ENCODE data around the gene CSNK1G1.
"Not testable (repeated sequence)": the region's sequence is repeated elsewhere in the genome, so short reads cannot be mapped to it uniquely, and the experiment has no call there.

Gene CSNK1G1

GRCh38 chr15:64235552-64235951 is 120.4 kb downstream of the CSNK1G1 start:
- no peak for DNase-seq

- no peak for DNase-seq
Observed at GRCh38 chr15:64233299-64233698, 122.7 kb downstream of the CSNK1G1 start.

GRCh38 chr15:64232400-64232799 is 123.6 kb downstream of the CSNK1G1 start:
- DNase-seq, result no peak

GRCh38 chr15:64229129-64229724 is 126.7 kb downstream of the CSNK1G1 start:
- DNase-seq, result no peak

GRCh38 chr15:64225804-64226203 is 130.2 kb downstream of the CSNK1G1 start:
- no peak for DNase-seq

- DNase-seq, result no peak
Observed at GRCh38 chr15:64224511-64224910, 131.5 kb downstream of the CSNK1G1 start.

- no peak for DNase-seq
Observed at GRCh38 chr15:64223882-64224281, 132.1 kb downstream of the CSNK1G1 start.

- no peak for DNase-seq
Observed at GRCh38 chr15:64222573-64223366, 133.2 kb downstream of the CSNK1G1 start.

GRCh38 chr15:64221911-64222310 is 134.1 kb downstream of the CSNK1G1 start:
- not testable (repeated sequence) for DNase-seq

GRCh38 chr15:64217429-64217750 is 138.6 kb downstream of the CSNK1G1 start:
- not testable (repeated sequence) for DNase-seq

GRCh38 chr15:64216730-64217428 is 139.1 kb downstream of the CSNK1G1 start:
- no peak for DNase-seq

- DNase-seq, result no peak
Observed at GRCh38 chr15:64216196-64216595, 139.8 kb downstream of the CSNK1G1 start.

GRCh38 chr15:64213646-64214045 is 142.3 kb downstream of the CSNK1G1 start:
- no peak for DNase-seq

- no peak for DNase-seq
Observed at GRCh38 chr15:64211696-64212095, 144.3 kb downstream of the CSNK1G1 start.

GRCh38 chr15:64210371-64210770 is 145.6 kb downstream of the CSNK1G1 start:
- no peak for DNase-seq

GRCh38 chr15:64209680-64210334 is 146.2 kb downstream of the CSNK1G1 start:
- no peak for DNase-seq

GRCh38 chr15:64205202-64205601 is 150.8 kb downstream of the CSNK1G1 start:
- no peak for DNase-seq

- DNase-seq, result no peak
Observed at GRCh38 chr15:64197425-64197824, 158.5 kb downstream of the CSNK1G1 start.

- no peak for DNase-seq
Observed at GRCh38 chr15:64193971-64194370, 162.0 kb downstream of the CSNK1G1 start.

GRCh38 chr15:64191971-64192830 is 163.8 kb downstream of the CSNK1G1 start:
- no peak for DNase-seq

- DNase-seq, result no peak
Observed at GRCh38 chr15:64187396-64188191, 168.4 kb downstream of the CSNK1G1 start.
